ENCODE results near the gene GCSAML.

- TF ChIP-seq EZH2 (IDR thresholded peaks at IDR 0.05; ENCODE audit: low read length, missing control alignments): no peak
- no peak for TF ChIP-seq CTCF (conservative IDR thresholded peaks at IDR 0.05 in 1 of 2, IDR thresholded peaks at IDR 0.05 in 1 of 2; ENCODE audit: low read depth in 1 of 2, low read length in 2 of 2)
Observed at GRCh38 chr1:247605286-247605685, 56.4 kb downstream of the GCSAML start, which contains the start of gene OR2G3.
